Uterus (tissue), 4 donors: Measurements from ENCODE around the gene EMID1. TPM values are rescaled to one million over a fixed set of nuclear protein-coding genes. Genes with fewer than 3 reads are reported as not detected.

Experiments used
- DNase-seq, 2 donors: peaks; one replicate each; pipeline ENCODE4 v3.0.0-alpha.2; 2019 to 2020
- H3K27ac ChIP-seq, 2 donors: fragments of 200-600 bp; sonication (generic); 1 replicate in 1 of 2; 2 replicates in 1 of 2; pipeline ENCODE4 v1.5.1; 2016 to 2018
- H3K27me3 ChIP-seq, 2 donors: fragments of 200-600 bp; sonication (generic); one replicate each; pipeline ENCODE4 v1.5.1; 2018 to 2019; ENCODE audit warnings: control low read depth in 1 of 2
- H3K36me3 ChIP-seq, 2 donors: fragments of 200-600 bp; sonication (generic); one replicate each; pipeline ENCODE4 v1.5.1; 2019; ENCODE audit warnings: control low read depth in 1 of 2
- H3K4me1 ChIP-seq, 2 donors: fragments of 200-600 bp; sonication (generic); one replicate each; pipeline ENCODE4 v1.5.1; 2018 to 2019; ENCODE audit warnings: control low read depth in 1 of 2
- H3K4me3 ChIP-seq, 2 donors: fragments of 200-600 bp; sonication (generic); 1 replicate in 1 of 2; 2 replicates in 1 of 2; pipeline ENCODE4 v1.5.1; 2018 to 2019; ENCODE audit warnings: mild to moderate bottlenecking in 1 of 2
- H3K9me3 ChIP-seq, 2 donors: fragments of 200-600 bp; sonication (generic); one replicate each; pipeline ENCODE4 v1.5.1; 2019; ENCODE audit warnings: control low read depth in 1 of 2
- POLR2A ChIP-seq, 2 donors: fragments of 450-650 bp; IDR thresholded peaks; one replicate each; pipeline ENCODE4 v1.6.1; 2016; ENCODE audit warnings: antibody characterized with exemption in 2 of 2, mild to moderate bottlenecking in 1 of 2, moderate library complexity in 1 of 2
- intact Hi-C: fragments of 100-400 bp; cut with DNase I; formaldehyde crosslinking; loops from one replicate; pipeline ENCODE4 v1.15.1; 2023; ENCODE audit warnings: low total_unique reads
- total RNA-seq, 4 donors: library from RNA; depleted of rRNA in 3 of 4; stranded (reverse); fragments of >200 nt in 3 of 4; gene quantifications; one replicate each; pipeline versions ENCODE4 v1.1.0 to v1.2.4, GENCODE V29; 2014 to 2023
- TF ChIP-seq, protein P1 (sequence below), 4 experiments: fragments of 200-600 bp in 2 of 4; fragments of 450-650 bp in 2 of 4; sonication (generic) in 2 of 4; IDR thresholded peaks; one replicate each; pipeline ENCODE4 v1.5.1; 2016 to 2019; ENCODE audit warnings: antibody characterized with exemption in 4 of 4, mild to moderate bottlenecking in 2 of 4, moderate library complexity in 1 of 4
- donor health status: DM: yes; HTN: yes; CAD: no.

EMID1 gene
- total RNA-seq, 4 donors from 2014 or later = under 0.01 to 30.0 (median 10.2) TPM

- intact Hi-C loops = no loop called here
- TF ChIP-seq, protein P1, sequence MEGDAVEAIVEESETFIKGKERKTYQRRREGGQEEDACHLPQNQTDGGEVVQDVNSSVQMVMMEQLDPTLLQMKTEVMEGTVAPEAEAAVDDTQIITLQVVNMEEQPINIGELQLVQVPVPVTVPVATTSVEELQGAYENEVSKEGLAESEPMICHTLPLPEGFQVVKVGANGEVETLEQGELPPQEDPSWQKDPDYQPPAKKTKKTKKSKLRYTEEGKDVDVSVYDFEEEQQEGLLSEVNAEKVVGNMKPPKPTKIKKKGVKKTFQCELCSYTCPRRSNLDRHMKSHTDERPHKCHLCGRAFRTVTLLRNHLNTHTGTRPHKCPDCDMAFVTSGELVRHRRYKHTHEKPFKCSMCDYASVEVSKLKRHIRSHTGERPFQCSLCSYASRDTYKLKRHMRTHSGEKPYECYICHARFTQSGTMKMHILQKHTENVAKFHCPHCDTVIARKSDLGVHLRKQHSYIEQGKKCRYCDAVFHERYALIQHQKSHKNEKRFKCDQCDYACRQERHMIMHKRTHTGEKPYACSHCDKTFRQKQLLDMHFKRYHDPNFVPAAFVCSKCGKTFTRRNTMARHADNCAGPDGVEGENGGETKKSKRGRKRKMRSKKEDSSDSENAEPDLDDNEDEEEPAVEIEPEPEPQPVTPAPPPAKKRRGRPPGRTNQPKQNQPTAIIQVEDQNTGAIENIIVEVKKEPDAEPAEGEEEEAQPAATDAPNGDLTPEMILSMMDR (IDR thresholded peaks at IDR 0.05) = no peak
- no peak for TF ChIP-seq POLR2A (IDR thresholded peaks at IDR 0.05)
These were observed 17.9 kb upstream of the EMID1 start for GRCh38 chr22:29187831-29188230.

GRCh38 chr22:29190051-29190450 is 15.6 kb upstream of the EMID1 start:
- H3K4me1 ChIP-seq = no peaks in the 10 kb centered on the region
- no peak for DNase-seq
- H3K27me3 ChIP-seq = no peaks in the 10 kb centered on the region
- H3K9me3 ChIP-seq = no peaks in the 10 kb centered on the region
- intact Hi-C loops = no loop called here
- H3K4me3 ChIP-seq = no peak overlapping the region
- no peaks in the 10 kb centered on the region for H3K36me3 ChIP-seq
- TF ChIP-seq, protein P1 (IDR thresholded peaks at IDR 0.05) = no peak
- TF ChIP-seq POLR2A (IDR thresholded peaks at IDR 0.05) = no peak
- no peak overlapping the region for H3K27ac ChIP-seq

More at GRCh38 chr22:29187831-29188230, 17.9 kb upstream of the EMID1 start:
- H3K9me3 ChIP-seq = no peaks in the 10 kb centered on the region
- H3K27me3 ChIP-seq = no peaks in the 10 kb centered on the region
- no peak for DNase-seq
- H3K4me3 ChIP-seq = no peak overlapping the region
- H3K36me3 ChIP-seq = no peaks in the 10 kb centered on the region
- no peaks in the 10 kb centered on the region for H3K4me1 ChIP-seq
- H3K27ac ChIP-seq = no peak overlapping the region

DNA sequence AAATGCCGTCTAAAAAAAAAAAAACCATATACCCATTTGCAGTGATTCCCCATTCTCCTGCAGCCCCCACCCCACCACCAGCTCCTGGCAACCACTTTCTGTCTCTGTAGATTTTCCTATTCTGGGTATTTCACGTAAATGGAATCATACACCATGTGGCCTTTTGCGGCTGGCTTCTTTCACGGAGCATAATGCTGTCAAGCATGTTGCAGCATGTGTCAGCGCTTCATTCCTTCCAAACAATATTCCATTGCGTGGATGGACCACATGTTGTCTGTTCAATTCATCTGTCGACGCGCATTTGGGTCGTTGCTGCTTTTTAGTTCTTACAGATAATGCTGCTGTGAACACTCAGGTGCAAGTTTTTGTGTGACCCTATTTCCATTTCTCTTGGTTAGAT is 14.8 kb upstream of the EMID1 start:
- H3K9me3 ChIP-seq = no peaks in the 10 kb centered on the region
- no peak for DNase-seq
- intact Hi-C loops = no loop called here
- TF ChIP-seq POLR2A (IDR thresholded peaks at IDR 0.05) = no peak
- TF ChIP-seq, protein P1 (IDR thresholded peaks at IDR 0.05) = no peak
- no peaks in the 10 kb centered on the region for H3K27me3 ChIP-seq
- H3K27ac ChIP-seq = no peak overlapping the region
- H3K36me3 ChIP-seq = no peaks in the 10 kb centered on the region
- no peaks in the 10 kb centered on the region for H3K4me1 ChIP-seq
- no peak overlapping the region for H3K4me3 ChIP-seq

DNA sequence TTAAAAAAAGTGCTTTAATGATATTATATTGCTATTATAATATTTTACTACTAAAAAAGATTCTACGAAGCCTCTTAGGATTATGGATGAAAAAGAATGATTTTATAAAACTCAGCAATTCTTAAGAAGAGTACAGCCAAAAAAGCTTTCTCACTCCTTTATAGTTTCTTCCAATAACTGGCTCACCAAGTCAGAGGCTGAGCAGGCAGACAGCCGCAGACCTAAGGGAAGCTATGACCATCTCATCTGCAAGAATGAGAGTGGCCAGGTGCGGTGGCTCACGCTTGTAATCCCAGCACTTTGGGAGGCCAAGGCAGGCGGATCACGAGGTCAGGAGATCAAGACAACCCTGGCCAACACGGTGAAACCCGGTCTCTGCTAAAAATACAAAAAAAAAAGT is 12.7 kb upstream of the EMID1 start:
- no peaks in the 10 kb centered on the region for H3K36me3 ChIP-seq
- H3K27ac ChIP-seq = no peak overlapping the region
- no peak for TF ChIP-seq POLR2A (IDR thresholded peaks at IDR 0.05)
- TF ChIP-seq, protein P1 (IDR thresholded peaks at IDR 0.05) = no peak
- intact Hi-C loops = no loop called here
- no peak overlapping the region for H3K4me3 ChIP-seq
- H3K4me1 ChIP-seq = no peaks in the 10 kb centered on the region
- DNase-seq = no peak
- no peaks in the 10 kb centered on the region for H3K9me3 ChIP-seq
- no peaks in the 10 kb centered on the region for H3K27me3 ChIP-seq

- Histone ChIP-seq H3K27me3 (no peaks in the 10 kb centered on the region), H3K4me3 (no peak overlapping the region), H3K36me3 (no peaks in the 10 kb centered on the region), H3K9me3 (no peaks in the 10 kb centered on the region), H3K27ac (no peak overlapping the region), H3K4me1 (no peaks in the 10 kb centered on the region)
- no peak for DNase-seq
- intact Hi-C loops = no loop called here
- TF ChIP-seq, protein P1 (IDR thresholded peaks at IDR 0.05) = no peak
- no peak for TF ChIP-seq POLR2A (IDR thresholded peaks at IDR 0.05)
These were observed 11.5 kb upstream of the EMID1 start for GRCh38 chr22:29194184-29194583.
